HCT116 (cell line): ENCODE measurements around the gene SNRPA. TPM values are rescaled to one million over a fixed set of nuclear protein-coding genes. Genes with fewer than 3 reads are reported as not detected.

Source experiments
- ATAC-seq: fragments of 200-7000 bp; cut with Tn5 transposase; 2 replicates; pipeline ENCODE4 v1.9.1; 2020; ENCODE audit warnings: mild to moderate bottlenecking, moderate library complexity
- BruUV-seq: library from RNA; stranded (reverse); fragments of 400-500 nt; replicated peaks from 2 replicates; lab custom pipeline; 2021; lab: Mats Ljungman, UMichigan
- CTCF ChIA-PET: fragments of 300-600 bp; sonication (Branson Sonifier 250); formaldehyde crosslinking; loops from one replicate; lab custom pipeline; 2021; ENCODE audit warnings: antibody characterized with exemption; lab: Charles Lee
- POLR2A ChIA-PET: fragments of 300-600, 350-600 bp; sonication (Branson Sonifier 250); formaldehyde crosslinking; loops from one replicate; lab custom pipeline; 2021; ENCODE audit warnings: antibody characterized with exemption; lab: Charles Lee
- RAD21 ChIA-PET, 2 experiments: fragments of 300-600 bp; sonication (Branson Sonifier 250); formaldehyde crosslinking; loops; one replicate each; lab custom pipeline; 2023; ENCODE audit warnings: low total read pairs in 2 of 2; ENCODE audit not compliant: uncharacterized antibody in 2 of 2, unreplicated experiment in 2 of 2, low non-redundant PET in 1 of 2; lab: Charles Lee
- DNase-seq: peaks from one replicate; pipeline ENCODE4 v3.0.0-alpha.2; 2010; ENCODE audit warnings: low read depth, low spot score
- H2AFZ ChIP-seq: fragments of 200-600 bp; shearing (Covaris generic), sonication (generic); 2 replicates; pipeline ENCODE4 v1.6.1; 2017; ENCODE audit warnings: low read depth, mixed run types, mixed read lengths, antibody characterized with exemption, low read length; ENCODE audit not compliant: poor library complexity, severe bottlenecking
- H3K27ac ChIP-seq: 2 replicates; pipeline ENCODE4 v1.5.1; 2012; ENCODE audit warnings: low read depth, low read length
- H3K27me3 ChIP-seq: fragments of 200-600 bp; sonication (generic); 2 replicates; pipeline ENCODE4 v1.6.1; 2016; ENCODE audit warnings: mixed run types, low read length, mixed read lengths; ENCODE audit not compliant: insufficient read depth
- H3K36me3 ChIP-seq, 2 experiments: fragments of 200-500 bp in 1 of 2; fragments of 200-600 bp in 1 of 2; sonication (Bioruptor generic) in 1 of 2; sonication (generic) in 1 of 2; 2 replicates each; pipeline versions ENCODE4 v1.5.1 to v1.6.1; 2014 to 2016; ENCODE audit warnings: low read length in 2 of 2, inconsistent platforms in 1 of 2, mixed read lengths in 1 of 2, mixed run types in 1 of 2; ENCODE audit not compliant: insufficient read depth in 2 of 2, control insufficient read depth in 1 of 2
- H3K4me1 ChIP-seq, 2 experiments: fragments of 200-600 bp in 1 of 2; sonication (generic) in 1 of 2; 2 replicates each; pipeline versions ENCODE4 v1.5.1 to v1.6.1; 2012 to 2017; ENCODE audit warnings: low read length in 2 of 2, inconsistent platforms in 1 of 2, mild to moderate bottlenecking in 1 of 2, mixed read lengths in 1 of 2, mixed run types in 1 of 2, moderate library complexity in 1 of 2; ENCODE audit not compliant: insufficient read depth in 2 of 2, control insufficient read depth in 1 of 2
- H3K4me2 ChIP-seq: fragments of 200-600 bp; sonication (generic); 2 replicates; pipeline ENCODE4 v1.6.1; 2017; ENCODE audit warnings: mixed run types, low read length, mixed read lengths
- H3K4me3 ChIP-seq, 2 experiments: fragments of 200-600 bp in 1 of 2; sonication (generic) in 1 of 2; replicated peaks in 1 of 2; 2 replicates each; pipeline ENCODE4 v1.5.1; 2011 to 2016; ENCODE audit warnings: low read length in 2 of 2, control low read depth in 1 of 2, low read depth in 1 of 2, mild to moderate bottlenecking in 1 of 2, mixed read lengths in 1 of 2, mixed run types in 1 of 2
- H3K79me2 ChIP-seq: fragments of 200-600 bp; sonication (generic); 2 replicates; pipeline ENCODE4 v1.6.1; 2017; ENCODE audit warnings: mild to moderate bottlenecking, mixed run types, low read length, moderate library complexity, mixed read lengths; ENCODE audit not compliant: insufficient read depth
- H3K9ac ChIP-seq: fragments of 200-600 bp; sonication (generic); 2 replicates; pipeline ENCODE4 v1.6.1; 2016; ENCODE audit warnings: low read length, mixed read lengths
- H3K9me2 ChIP-seq: fragments of 200-600 bp; sonication (generic), shearing (Covaris generic); 2 replicates; pipeline ENCODE4 v1.6.1; 2017; ENCODE audit warnings: mixed run types, mild to moderate bottlenecking, moderate library complexity; ENCODE audit not compliant: insufficient read depth
- H3K9me3 ChIP-seq, 2 experiments: fragments of 200-500 bp in 1 of 2; fragments of 200-600 bp in 1 of 2; sonication (Bioruptor generic) in 1 of 2; sonication (generic) in 1 of 2; 2 replicates each; pipeline ENCODE4 v1.6.1; 2014 to 2017; ENCODE audit warnings: low read length in 2 of 2, mixed read lengths in 2 of 2, inconsistent platforms in 1 of 2, low read depth in 1 of 2, mild to moderate bottlenecking in 1 of 2, mixed run types in 1 of 2, moderate library complexity in 1 of 2; ENCODE audit not compliant: control insufficient read depth in 1 of 2, insufficient read depth in 1 of 2
- H4K20me1 ChIP-seq: fragments of 200-600 bp; sonication (generic), shearing (Covaris generic); 2 replicates; pipeline ENCODE4 v1.6.1; 2017; ENCODE audit warnings: mixed run types, mild to moderate bottlenecking, moderate library complexity; ENCODE audit not compliant: insufficient read depth
- ATF3 ChIP-seq: IDR thresholded peaks from 2 replicates; pipeline ENCODE4 v1.6.1; 2012
- CBX3 ChIP-seq: IDR thresholded peaks from 2 replicates; pipeline ENCODE4 v1.6.1; 2012; ENCODE audit warnings: low read depth
- CEBPB ChIP-seq: IDR thresholded peaks from 2 replicates; pipeline ENCODE4 v1.6.1; 2012; ENCODE audit warnings: low read depth
- EGR1 ChIP-seq: IDR thresholded peaks from 2 replicates; pipeline ENCODE4 v1.6.1; 2012; ENCODE audit warnings: low read depth
- FOSL1 ChIP-seq: IDR thresholded peaks from 2 replicates; pipeline ENCODE4 v1.6.1; 2012; ENCODE audit warnings: low read depth
- JUND ChIP-seq: IDR thresholded peaks from 2 replicates; pipeline ENCODE4 v1.6.1; 2012
- RAD21 ChIP-seq: IDR thresholded peaks from 2 replicates; pipeline ENCODE4 v1.6.1; 2012; ENCODE audit warnings: low read depth, mild to moderate bottlenecking
- REST ChIP-seq: IDR thresholded peaks from 2 replicates; pipeline ENCODE4 v1.6.1; 2012; ENCODE audit warnings: low read depth
- SIN3A ChIP-seq: IDR thresholded peaks from 2 replicates; pipeline ENCODE4 v1.6.1; 2012; ENCODE audit warnings: low read depth
- SP1 ChIP-seq: IDR thresholded peaks from 2 replicates; pipeline ENCODE4 v1.6.1; 2012; ENCODE audit warnings: low read depth
- SRF ChIP-seq: IDR thresholded peaks from 2 replicates; pipeline ENCODE4 v1.6.1; 2012; ENCODE audit warnings: low read depth
- TCF7L2 ChIP-seq: IDR thresholded peaks from 2 replicates; pipeline ENCODE4 v1.7.0; 2011; ENCODE audit warnings: borderline replicate concordance, inconsistent platforms; ENCODE audit not compliant: insufficient read depth, insufficient read length; ENCODE audit errors: extremely low read depth
- ZFX ChIP-seq: fragments of 450-650 bp; IDR thresholded peaks from 2 replicates; pipeline ENCODE4 v1.6.1; 2017
- intact Hi-C: fragments of 100-400 bp; cut with micrococcal nuclease; formaldehyde crosslinking; loops from 2 replicates; pipeline ENCODE4 v1.10.0; 2022
- total RNA-seq: library from RNA; stranded (reverse); gene quantifications from one replicate; pipeline ENCODE4 v1.2.1, GENCODE V29; 2021; ENCODE audit not compliant: unreplicated experiment
- TF ChIP-seq, protein P1 (sequence below), 3 experiments: fragments of 200-600 bp in 1 of 3; sonication (generic) in 1 of 3; IDR thresholded peaks in 2 of 3; conservative IDR thresholded peaks in 1 of 3; 2 replicates each; pipeline ENCODE4 v1.5.1; 2012 to 2017; ENCODE audit warnings: low read depth in 2 of 3, low read length in 2 of 3, antibody characterized with exemption in 1 of 3, borderline replicate concordance in 1 of 3, control low read depth in 1 of 3, mild to moderate bottlenecking in 1 of 3, mixed read lengths in 1 of 3, mixed run types in 1 of 3, moderate library complexity in 1 of 3; ENCODE audit not compliant: insufficient read depth in 1 of 3

SNRPA gene
- total RNA-seq, 1 experiment from 2014 or later: 170 TPM

DNA sequence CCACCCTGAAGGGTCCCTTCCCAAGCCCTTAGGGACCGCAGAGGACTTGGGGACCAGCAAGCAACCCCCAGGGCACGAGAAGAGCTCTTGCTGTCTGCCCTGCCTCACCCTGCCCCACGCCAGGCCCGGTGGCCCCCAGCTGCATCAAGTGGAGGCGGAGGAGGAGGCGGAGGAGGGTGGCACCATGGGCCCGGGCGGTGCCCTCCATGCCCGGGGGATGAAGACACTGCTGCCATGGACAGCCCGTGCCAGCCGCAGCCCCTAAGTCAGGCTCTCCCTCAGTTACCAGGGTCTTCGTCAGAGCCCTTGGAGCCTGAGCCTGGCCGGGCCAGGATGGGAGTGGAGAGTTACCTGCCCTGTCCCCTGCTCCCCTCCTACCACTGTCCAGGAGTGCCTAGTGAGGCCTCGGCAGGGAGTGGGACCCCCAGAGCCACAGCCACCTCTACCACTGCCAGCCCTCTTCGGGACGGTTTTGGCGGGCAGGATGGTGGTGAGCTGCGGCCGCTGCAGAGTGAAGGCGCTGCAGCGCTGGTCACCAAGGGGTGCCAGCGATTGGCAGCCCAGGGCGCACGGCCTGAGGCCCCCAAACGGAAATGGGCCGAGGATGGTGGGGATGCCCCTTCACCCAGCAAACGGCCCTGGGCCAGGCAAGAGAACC, 49.5 kb downstream of the SNRPA start:
- no peaks in the 10 kb centered on the region for H3K9me3 ChIP-seq

GRCh38 chr19:40800997-40801377, 50.0 kb downstream of the SNRPA start:
- CTCF ChIA-PET: no interaction called here
- no TSS peak for BruUV-seq
- POLR2A ChIA-PET: no interaction called here
- peak overlapping the region; percentile 8; the same call in 1 of the 2 replicates for H3K27ac ChIP-seq
- no peak overlapping the region for H3K4me2 ChIP-seq
- DNase-seq (no peak), ATAC-seq (no peak)
- no peaks in the 10 kb centered on the region for H3K9me2 ChIP-seq
- H3K79me2 ChIP-seq: peaks cover 67% of the 10 kb centered on the region
- H3K27me3 ChIP-seq: no peaks in the 10 kb centered on the region
- no peaks in the 10 kb centered on the region for H3K9me3 ChIP-seq
- peaks cover 10 to 23% of the 10 kb centered on the region in 2 experiments; a peak in 3 of 4 replicates for H3K36me3 ChIP-seq
- intact Hi-C loops: no loop called here
- H3K4me1 ChIP-seq: peaks cover 14 to 55% of the 10 kb centered on the region in 2 experiments
- TF ChIP-seq JUND (no peak), RAD21 (no peak), TCF7L2 (no peak), SP1 (no peak), CBX3 (no peak), ATF3 (no peak), EGR1 (no peak), REST (no peak), ZFX (no peak), SIN3A (no peak), CEBPB (no peak)
- TF ChIP-seq, protein P1, sequence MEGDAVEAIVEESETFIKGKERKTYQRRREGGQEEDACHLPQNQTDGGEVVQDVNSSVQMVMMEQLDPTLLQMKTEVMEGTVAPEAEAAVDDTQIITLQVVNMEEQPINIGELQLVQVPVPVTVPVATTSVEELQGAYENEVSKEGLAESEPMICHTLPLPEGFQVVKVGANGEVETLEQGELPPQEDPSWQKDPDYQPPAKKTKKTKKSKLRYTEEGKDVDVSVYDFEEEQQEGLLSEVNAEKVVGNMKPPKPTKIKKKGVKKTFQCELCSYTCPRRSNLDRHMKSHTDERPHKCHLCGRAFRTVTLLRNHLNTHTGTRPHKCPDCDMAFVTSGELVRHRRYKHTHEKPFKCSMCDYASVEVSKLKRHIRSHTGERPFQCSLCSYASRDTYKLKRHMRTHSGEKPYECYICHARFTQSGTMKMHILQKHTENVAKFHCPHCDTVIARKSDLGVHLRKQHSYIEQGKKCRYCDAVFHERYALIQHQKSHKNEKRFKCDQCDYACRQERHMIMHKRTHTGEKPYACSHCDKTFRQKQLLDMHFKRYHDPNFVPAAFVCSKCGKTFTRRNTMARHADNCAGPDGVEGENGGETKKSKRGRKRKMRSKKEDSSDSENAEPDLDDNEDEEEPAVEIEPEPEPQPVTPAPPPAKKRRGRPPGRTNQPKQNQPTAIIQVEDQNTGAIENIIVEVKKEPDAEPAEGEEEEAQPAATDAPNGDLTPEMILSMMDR (IDR thresholded peaks at IDR 0.05 in 2 of 3, conservative IDR thresholded peaks at IDR 0.05 in 1 of 3; ENCODE audit: borderline replicate concordance in 1 of 3, insufficient read depth in 1 of 3, low read depth in 2 of 3, low read length in 2 of 3): no peak
- no peak overlapping the region for H3K4me3 ChIP-seq
- H3K9ac ChIP-seq: no peak overlapping the region
- RAD21 ChIA-PET: no interaction called here
- H2AFZ ChIP-seq: no peak overlapping the region
- H4K20me1 ChIP-seq: no peaks in the 10 kb centered on the region

More for the DNA sequence above, 49.5 kb downstream of the SNRPA start:
- Histone ChIP-seq H3K36me3 (peaks cover 10 to 23% of the 10 kb centered on the region in 2 experiments; a peak in 3 of 4 replicates), H3K27ac (peak overlapping the region; percentile 90), H3K9me2 (no peaks in the 10 kb centered on the region), H2AFZ (no peak overlapping the region), H3K79me2 (peaks cover 62% of the 10 kb centered on the region), H3K4me2 (peak overlapping the region; percentile 90), H3K9ac (peak overlapping the region; percentile 92), H4K20me1 (no peaks in the 10 kb centered on the region), H3K27me3 (no peaks in the 10 kb centered on the region), H3K4me3 (peak overlapping the region; percentile 88), H3K4me1 (peaks cover 14 to 50% of the 10 kb centered on the region in 2 experiments)
- TF ChIP-seq FOSL1 (no peak), SRF (no peak), RAD21 (no peak)
- DNase-seq: no peak
- ChIA-PET POLR2A (no interaction called here), CTCF (no interaction called here), RAD21 (no interaction called here)
- intact Hi-C loops: no loop called here
- no TSS peak for BruUV-seq
- ATAC-seq: no peak
